Measurements from ENCODE around the gene MIS18BP1.

- no peak for TF ChIP-seq POLR2A (IDR thresholded peaks at IDR 0.05)
- TF ChIP-seq, protein P1, sequence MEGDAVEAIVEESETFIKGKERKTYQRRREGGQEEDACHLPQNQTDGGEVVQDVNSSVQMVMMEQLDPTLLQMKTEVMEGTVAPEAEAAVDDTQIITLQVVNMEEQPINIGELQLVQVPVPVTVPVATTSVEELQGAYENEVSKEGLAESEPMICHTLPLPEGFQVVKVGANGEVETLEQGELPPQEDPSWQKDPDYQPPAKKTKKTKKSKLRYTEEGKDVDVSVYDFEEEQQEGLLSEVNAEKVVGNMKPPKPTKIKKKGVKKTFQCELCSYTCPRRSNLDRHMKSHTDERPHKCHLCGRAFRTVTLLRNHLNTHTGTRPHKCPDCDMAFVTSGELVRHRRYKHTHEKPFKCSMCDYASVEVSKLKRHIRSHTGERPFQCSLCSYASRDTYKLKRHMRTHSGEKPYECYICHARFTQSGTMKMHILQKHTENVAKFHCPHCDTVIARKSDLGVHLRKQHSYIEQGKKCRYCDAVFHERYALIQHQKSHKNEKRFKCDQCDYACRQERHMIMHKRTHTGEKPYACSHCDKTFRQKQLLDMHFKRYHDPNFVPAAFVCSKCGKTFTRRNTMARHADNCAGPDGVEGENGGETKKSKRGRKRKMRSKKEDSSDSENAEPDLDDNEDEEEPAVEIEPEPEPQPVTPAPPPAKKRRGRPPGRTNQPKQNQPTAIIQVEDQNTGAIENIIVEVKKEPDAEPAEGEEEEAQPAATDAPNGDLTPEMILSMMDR (IDR thresholded peaks at IDR 0.05), result no peak
Observed at GRCh38 chr14:45204241-45204640, 48.8 kb downstream of the MIS18BP1 start.
